ENCODE results near the gene ST3GAL4. TPM values are rescaled to one million over a fixed set of nuclear protein-coding genes. Genes with fewer than 3 reads are reported as not detected.

The ST3GAL4 gene
- total and polyA plus RNA-seq, 9 of the 15 experiments (the other 6 are each of a cell fraction or from before 2014, with no cell fraction given), result 0.27 to 22.9 (median 10.5) TPM

- Histone ChIP-seq H3K27me3 (ENCODE audit: control insufficient read depth in 2 of 2, insufficient read depth in 2 of 2, low read length in 2 of 2) (peaks cover 4 to 38% of the 10 kb centered on the region in 2 experiments; a peak in 3 of 5 replicates), H3K9me3 (replicated peaks; ENCODE audit: control insufficient read depth, insufficient read depth, low read depth, low read length) (no peaks in the 10 kb centered on the region), H3K9me1 (ENCODE audit: control insufficient read depth, insufficient read depth, low read length) (no peaks in the 10 kb centered on the region), H3K27ac (ENCODE audit: extremely low read depth, low read depth, low read length) (no peak overlapping the region), H4K20me1 (replicated peaks; ENCODE audit: control insufficient read depth, insufficient read depth, low read length) (peaks cover 12% of the 10 kb centered on the region; the same call in 1 of the 2 replicates), H2AFZ (ENCODE audit: low read depth, low read length) (no peak overlapping the region), H3K36me3 (ENCODE audit: control insufficient read depth, insufficient read depth, low read length) (no peaks in the 10 kb centered on the region), H3K9ac (ENCODE audit: insufficient read depth in 1 of 2, low read depth in 2 of 2, low read length in 2 of 2) (no peak overlapping the region), H3K4me2 (ENCODE audit: insufficient read depth, low read length) (no peak overlapping the region), H3K4me3 (no peak overlapping the region), H3K4me1 (replicated peaks in 1 of 2; ENCODE audit: control insufficient read depth in 2 of 2, insufficient read depth in 2 of 2, low read length in 2 of 2) (peaks cover 0 to 4% of the 10 kb centered on the region in 2 experiments; a peak in 4 of 5 replicates), H3K79me2 (ENCODE audit: control insufficient read depth, insufficient read depth, low read length) (no peaks in the 10 kb centered on the region)
- DNase-seq (ENCODE audit: extremely low read depth in 1 of 4, low spot score in 3 of 4) (no peak), FAIRE-seq (no peak), ATAC-seq (no peak)
- TF ChIP-seq ZNF175 (CRISPR knock-in tag; IDR thresholded peaks at IDR 0.05; ENCODE audit: low read depth) (no peak), ZFP36 (IDR thresholded peaks at IDR 0.05; ENCODE audit: low read depth, low read length, partially characterized antibody) (no peak), TEAD4 (IDR thresholded peaks at IDR 0.05; ENCODE audit: low read length) (no peak), TEAD4 (CRISPR knock-in tag; IDR thresholded peaks at IDR 0.05; ENCODE audit: borderline replicate concordance) (no peak), BACH1 (tag; IDR thresholded peaks at IDR 0.05) (no peak), SPI1 (IDR thresholded peaks at IDR 0.05; ENCODE audit: borderline replicate concordance, low read depth, low read length) (no peak), ZNF41 (CRISPR knock-in tag; conservative IDR thresholded peaks at IDR 0.05) (no peak), XRCC5 (IDR thresholded peaks at IDR 0.05; ENCODE audit: low read depth, low read length) (no peak), THRA (IDR thresholded peaks at IDR 0.05) (no peak), ATF7 (IDR thresholded peaks at IDR 0.05) (no peak), ZEB2 (IDR thresholded peaks at IDR 0.05) (no peak), KLF6 (CRISPR knock-in tag; IDR thresholded peaks at IDR 0.05; ENCODE audit: borderline replicate concordance) (no peak), RFX5 (IDR thresholded peaks at IDR 0.05; ENCODE audit: low read depth, low read length) (no peak), PYGO2 (tag; IDR thresholded peaks at IDR 0.05) (no peak), SRSF1 (IDR thresholded peaks at IDR 0.05; ENCODE audit: low read depth, low read length) (no peak), SAP30 (IDR thresholded peaks at IDR 0.05; ENCODE audit: borderline replicate concordance, insufficient read depth, low read depth, low read length, poor library complexity, severe bottlenecking) (no peak), DEAF1 (CRISPR knock-in tag; IDR thresholded peaks at IDR 0.05) (no peak), ZNF23 (CRISPR knock-in tag; IDR thresholded peaks at IDR 0.05) (no peak), MNT (conservative IDR thresholded peaks at IDR 0.05) (no peak)
- intact Hi-C loops (cut with micrococcal nuclease) (loop anchor here (1.0 to 10.0 kb wide), 7 partner anchors 41 to 1717 kb away; no protein-coding TSS in a partner anchor), in situ Hi-C loops (cut with MboI) (no loop called here)
- BruUV-seq (replicated peaks), result no TSS peak
- WGBS (ENCODE audit: insufficient coverage, low coverage, missing lambda C conversion rate), result 60% methylated on average over 22 of the region's 22 CpGs
- ChIA-PET CTCF (ENCODE audit: low intra/inter-chr PET ratio) (interaction anchor here (0.7 to 1.4 kb wide), 2 partner anchors 40 to 1718 kb away, joined by 3 to 6 read pairs; no protein-coding TSS in a partner anchor), POLR2A (no interaction called here)
These were observed 84.8 kb downstream of the ST3GAL4 start for GRCh38 chr11:126440276-126440675.

All from K562 (cell line).